H1 (cell line): Measurements from ENCODE around the gene NASP. TPM values are rescaled to one million over a fixed set of nuclear protein-coding genes. Genes with fewer than 3 reads are reported as not detected.

Experiments used
- CTCF ChIA-PET: fragments of 300-600 bp; sonication (Branson Sonifier 250); formaldehyde crosslinking; loops from one replicate; lab custom pipeline; 2021; ENCODE audit not compliant: partially characterized antibody; lab: Charles Lee
- POLR2A ChIA-PET: fragments of 300-600 bp; sonication (Branson Sonifier 250); formaldehyde crosslinking; loops from one replicate; lab custom pipeline; 2021; ENCODE audit warnings: inconsistent platforms; ENCODE audit not compliant: partially characterized antibody; lab: Charles Lee
- DNase-seq, 2 experiments: peaks; one replicate each; pipeline versions ENCODE4 v3.0.0 to v3.0.0-alpha.2; 2010 to 2022; ENCODE audit warnings: low spot score in 2 of 2, low read depth in 1 of 2, mixed read lengths in 1 of 2
- FAIRE-seq: peaks from 2 replicates; lab custom pipeline; 2011; peaks lifted over from hg19 to GRCh38; lab: Jason Lieb, UNC
- H2AFZ ChIP-seq: 2 replicates; pipeline ENCODE4 v1.8.1; 2012; ENCODE audit warnings: low read length, inconsistent platforms
- H2AK5ac ChIP-seq: 2 replicates; pipeline ENCODE4 v1.6.1; 2013; ENCODE audit warnings: low read depth, low read length
- H2BK120ac ChIP-seq: replicated peaks from 2 replicates; pipeline ENCODE3; 2013; ENCODE audit warnings: low read depth, low read length, inconsistent platforms
- H2BK12ac ChIP-seq: 2 replicates; pipeline ENCODE4 v1.6.1; 2013; ENCODE audit warnings: low read depth, low read length
- H2BK15ac ChIP-seq: 2 replicates; pipeline ENCODE4 v1.6.1; 2013; ENCODE audit warnings: low read length
- H2BK20ac ChIP-seq: 2 replicates; pipeline ENCODE4 v1.6.1; 2013; ENCODE audit warnings: low read length
- H2BK5ac ChIP-seq: 2 replicates; pipeline ENCODE4 v1.6.1; 2013; ENCODE audit warnings: low read depth, low read length
- H3K14ac ChIP-seq: 2 replicates; pipeline ENCODE4 v1.6.1; 2013; ENCODE audit warnings: inconsistent platforms; ENCODE audit not compliant: insufficient read length
- H3K18ac ChIP-seq: 2 replicates; pipeline ENCODE4 v1.6.1; 2013; ENCODE audit warnings: low read length; ENCODE audit errors: extremely low read depth
- H3K23ac ChIP-seq: 2 replicates; pipeline ENCODE4 v1.6.1; 2013; ENCODE audit warnings: inconsistent platforms; ENCODE audit not compliant: insufficient read length
- H3K23me2 ChIP-seq: 2 replicates; pipeline ENCODE4 v1.6.1; 2013; ENCODE audit warnings: low read depth, low read length
- H3K27ac ChIP-seq: 2 replicates; pipeline ENCODE4 v1.6.1; 2011; ENCODE audit warnings: low read depth, low read length, inconsistent platforms
- H3K27me3 ChIP-seq, 4 experiments: replicated peaks in 1 of 4; 1 replicate in 1 of 4; 2 replicates in 3 of 4; pipeline versions ENCODE4 v1.6.1 to v1.8.1; 2011 to 2013; ENCODE audit warnings: low read length in 3 of 4, mild to moderate bottlenecking in 3 of 4, inconsistent platforms in 2 of 4, mixed read lengths in 2 of 4, moderate library complexity in 1 of 4; ENCODE audit not compliant: control insufficient read depth in 3 of 4, insufficient read depth in 3 of 4; ENCODE audit errors: extremely low read depth in 1 of 4
- H3K36me3 ChIP-seq, 4 experiments: 2 replicates each; pipeline versions ENCODE4 v1.6.1 to v1.8.1; 2011 to 2013; ENCODE audit warnings: mild to moderate bottlenecking in 4 of 4, low read length in 3 of 4, moderate library complexity in 2 of 4, control low read depth in 1 of 4, inconsistent platforms in 1 of 4; ENCODE audit not compliant: insufficient read depth in 4 of 4, control insufficient read depth in 2 of 4
- H3K4ac ChIP-seq: replicated peaks from 2 replicates; pipeline ENCODE3; 2013; ENCODE audit warnings: low read length, low read depth, mixed read lengths, inconsistent platforms; ENCODE audit not compliant: insufficient read length
- H3K4me1 ChIP-seq, 4 experiments: replicated peaks in 1 of 4; 1 replicate in 1 of 4; 2 replicates in 3 of 4; pipeline versions ENCODE4 v1.6.1 to v1.8.1; 2011 to 2013; ENCODE audit warnings: low read length in 3 of 4, inconsistent platforms in 2 of 4, mixed read lengths in 1 of 4; ENCODE audit not compliant: insufficient read depth in 4 of 4, control insufficient read depth in 3 of 4
- H3K4me2 ChIP-seq, 2 experiments: 2 replicates each; pipeline versions ENCODE4 v1.6.1 to v1.8.1; 2011 to 2013; ENCODE audit warnings: low read depth in 2 of 2, low read length in 2 of 2, control low read depth in 1 of 2, inconsistent platforms in 1 of 2, mild to moderate bottlenecking in 1 of 2; ENCODE audit not compliant: insufficient read depth in 1 of 2
- H3K4me3 ChIP-seq, 4 experiments: fragments of 200-600, 300-600 bp in 1 of 4; sonication (generic), shearing (Covaris generic), sonication (Bioruptor Twin) in 1 of 4; 2 replicates each; pipeline versions ENCODE4 v1.5.1 to v1.8.1; 2011 to 2016; ENCODE audit warnings: low read length in 4 of 4, low read depth in 3 of 4, control low read depth in 2 of 4, inconsistent platforms in 2 of 4, mild to moderate bottlenecking in 2 of 4, mixed read lengths in 1 of 4, moderate library complexity in 1 of 4; ENCODE audit not compliant: insufficient read depth in 2 of 4; ENCODE audit errors: extremely low read depth in 1 of 4
- H3K56ac ChIP-seq: replicated peaks from 2 replicates; pipeline ENCODE3; 2013; ENCODE audit warnings: low read depth, mild to moderate bottlenecking, mixed read lengths, low read length, inconsistent platforms; ENCODE audit not compliant: insufficient read length
- H3K79me1 ChIP-seq: 2 replicates; pipeline ENCODE4 v1.6.1; 2013; ENCODE audit warnings: low read depth, low read length, control low read depth
- H3K79me2 ChIP-seq, 2 experiments: 2 replicates each; pipeline versions ENCODE4 v1.6.1 to v1.8.1; 2012 to 2013; ENCODE audit warnings: low read length in 2 of 2, mild to moderate bottlenecking in 2 of 2, inconsistent platforms in 1 of 2; ENCODE audit not compliant: insufficient read depth in 2 of 2, control insufficient read depth in 1 of 2
- H3K9ac ChIP-seq, 4 experiments: replicated peaks in 1 of 4; 1 replicate in 1 of 4; 2 replicates in 3 of 4; pipeline versions ENCODE4 v1.6.1 to v1.8.1; 2011 to 2013; ENCODE audit warnings: low read depth in 3 of 4, low read length in 3 of 4, control low read depth in 2 of 4, mild to moderate bottlenecking in 2 of 4, moderate library complexity in 2 of 4, inconsistent platforms in 1 of 4; ENCODE audit errors: extremely low read depth in 1 of 4
- H3K9me3 ChIP-seq, 2 experiments: 2 replicates each; pipeline versions ENCODE4 v1.6.1 to v1.8.1; 2012 to 2013; ENCODE audit warnings: mild to moderate bottlenecking in 2 of 2, moderate library complexity in 2 of 2, control low read depth in 1 of 2, inconsistent platforms in 1 of 2, low read depth in 1 of 2, low read length in 1 of 2, mixed read lengths in 1 of 2; ENCODE audit not compliant: insufficient read depth in 2 of 2
- H4K20me1 ChIP-seq, 2 experiments: replicated peaks in 1 of 2; 2 replicates each; pipeline versions ENCODE3 to v1.8.1; 2011 to 2013; ENCODE audit warnings: inconsistent platforms in 2 of 2, low read length in 2 of 2, mild to moderate bottlenecking in 1 of 2; ENCODE audit not compliant: insufficient read depth in 2 of 2, control insufficient read depth in 1 of 2
- H4K5ac ChIP-seq: 2 replicates; pipeline ENCODE4 v1.6.1; 2013; ENCODE audit warnings: low read length, low read depth, mixed read lengths, inconsistent platforms; ENCODE audit not compliant: insufficient read length
- H4K8ac ChIP-seq: 2 replicates; pipeline ENCODE4 v1.8.0; 2013; ENCODE audit warnings: mild to moderate bottlenecking, moderate library complexity, low read length, inconsistent platforms; ENCODE audit not compliant: insufficient read depth; ENCODE audit errors: extremely low read depth
- H4K91ac ChIP-seq: replicated peaks from 2 replicates; pipeline ENCODE3; 2013; ENCODE audit warnings: low read length, mixed read lengths, inconsistent platforms; ENCODE audit not compliant: insufficient read length
- BCL11A ChIP-seq, 2 experiments: IDR thresholded peaks; one replicate each; pipeline ENCODE4 v1.6.1; 2011; ENCODE audit warnings: low read depth in 2 of 2, low read length in 2 of 2, mild to moderate bottlenecking in 2 of 2
- CBX5 ChIP-seq: fragments of 300-800, 300-1000 bp; sonication (generic); IDR thresholded peaks from 2 replicates; pipeline ENCODE4 v1.7.1; 2016; ENCODE audit warnings: antibody characterized with exemption, low read length, low read depth
- CBX8 ChIP-seq: fragments of 300-800, 300-1000 bp; sonication (generic); IDR thresholded peaks from 2 replicates; pipeline ENCODE4 v1.7.1; 2016; ENCODE audit warnings: low read depth, low read length, borderline replicate concordance
- CEBPB ChIP-seq: IDR thresholded peaks from 2 replicates; pipeline ENCODE4 v1.6.1; 2012; ENCODE audit warnings: low read depth, low read length
- CTBP2 ChIP-seq: IDR thresholded peaks from 2 replicates; pipeline ENCODE4 v1.7.0; 2011; ENCODE audit warnings: borderline replicate concordance, mild to moderate bottlenecking, moderate library complexity, mixed read lengths, low read length; ENCODE audit not compliant: insufficient read depth, insufficient read length
- KDM1A ChIP-seq: fragments of 200-600, 300-600 bp; sonication (generic); IDR thresholded peaks from 2 replicates; pipeline ENCODE4 v1.7.1; 2016; ENCODE audit warnings: mild to moderate bottlenecking, low read length, borderline replicate concordance
- KDM4A ChIP-seq: IDR thresholded peaks from one replicate; pipeline ENCODE4 v1.7.1; 2012; ENCODE audit warnings: low read depth, mild to moderate bottlenecking, moderate library complexity, low read length, inconsistent platforms; ENCODE audit not compliant: severe bottlenecking
- SP1 ChIP-seq: IDR thresholded peaks from 2 replicates; pipeline ENCODE4 v1.6.1; 2011; ENCODE audit warnings: low read depth, low read length
- SP2 ChIP-seq: IDR thresholded peaks from 2 replicates; pipeline ENCODE4 v1.6.1; 2012; ENCODE audit warnings: mild to moderate bottlenecking, low read length, inconsistent platforms
- TAF7 ChIP-seq: optimal IDR thresholded peaks from 2 replicates; pipeline ENCODE3; 2011; ENCODE audit warnings: low read depth, mild to moderate bottlenecking, inconsistent platforms, low read length, moderate library complexity, borderline replicate concordance
- WGBS, 2 experiments: shearing (Covaris generic) in 1 of 2; methylation state at CpG; one replicate each; pipeline versions ENCODE4 v1.1.6 to v1.1.7; 2013 to 2015; ENCODE audit warnings: low lambda C conversion rate in 2 of 2, mixed read lengths in 2 of 2, inconsistent platforms in 1 of 2, low coverage in 1 of 2, missing lambda C conversion rate in 1 of 2; ENCODE audit not compliant: insufficient replicate concordance in 2 of 2, insufficient coverage in 1 of 2, insufficient read length in 1 of 2; ENCODE audit errors: extremely low coverage in 1 of 2, missing lambda C conversion rate in 1 of 2; 5-methylcytosine and 5-hydroxymethylcytosine counted together
- polyA plus RNA-seq, 7 experiments: library from polyadenylated mRNA; depleted of rRNA in 3 of 7; stranded (reverse) in 5 of 7; unstranded in 2 of 7; fragments of >200 nt in 5 of 7; fragments of 200-250 nt in 2 of 7; gene quantifications; 1 replicate in 5 of 7; 2 replicates in 1 of 7; 4 replicates in 1 of 7; pipeline versions ENCODE4 v1.2.1 to v1.2.3, GENCODE V29; 2011 to 2013; ENCODE audit warnings: missing spikeins in 2 of 7, mixed read lengths in 2 of 7
- total RNA-seq: library from RNA; stranded (reverse); fragmentation: NEBNext Ultra II Directional; extraction: Animal tissue kit (Norgen Biotek cat#: 25700); gene quantifications from 2 replicates; pipeline ENCODE4 v1.2.1, GENCODE V29; 2021
- TF ChIP-seq, protein P1 (sequence below): IDR thresholded peaks from 2 replicates; pipeline ENCODE4 v1.6.1; 2012; ENCODE audit warnings: inconsistent platforms
- TF ChIP-seq, protein P2 (sequence below): IDR thresholded peaks from 2 replicates; pipeline ENCODE4 v1.6.1; 2012; ENCODE audit warnings: low read length, inconsistent platforms

The NASP gene
- total and polyA plus RNA-seq, 2 of the 8 experiments (the other 6 are each of a cell fraction or from before 2014, with no cell fraction given) = 263 to 647 TPM

DNA sequence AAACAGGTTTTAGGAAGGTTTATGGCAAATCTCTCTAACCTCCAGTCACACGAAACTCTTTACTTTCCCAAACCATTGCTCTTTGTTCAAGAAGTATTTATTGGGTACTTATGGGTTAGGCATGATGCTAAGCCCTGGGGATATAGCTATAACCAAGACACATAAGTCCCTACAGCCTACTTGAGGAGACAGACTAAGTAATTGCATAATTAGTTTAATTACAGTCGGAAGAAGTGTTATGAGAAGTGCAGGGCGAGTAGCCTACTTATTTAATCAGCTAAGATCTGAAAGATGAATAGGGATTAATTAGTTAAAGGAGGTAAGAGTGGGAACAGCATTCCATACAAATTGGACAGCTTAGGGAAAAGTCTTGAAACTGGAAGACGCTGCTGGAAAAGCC, 13.2 kb upstream of the NASP start:
- H3K4me1 ChIP-seq = peaks cover 0 to 12% (median 5%) of the 10 kb centered on the region in 4 experiments; a peak in 6 of 7 replicates
- no peak overlapping the region for H3K18ac ChIP-seq
- WGBS, 2 experiments = 91% methylated on average over 4 of the region's 4 CpGs; no CpG with 5 or more reads in 1 of the 2 experiments
- H3K27me3 ChIP-seq = no peaks in the 10 kb centered on the region
- no peak overlapping the region for H4K8ac ChIP-seq
- ChIA-PET CTCF (interaction anchor here (0.7 to 10.7 kb wide), 25 partner anchors 10 to 553 kb away, joined by 3 to 133 read pairs (median 7); partner anchors contain the start of genes AKR1A1, CCDC163, MMACHC and NASP), POLR2A (interaction anchor here (1.3 to 16.6 kb wide), 8 partner anchors 9 to 70 kb away, joined by 3 to 222 read pairs (median 81); partner anchors contain the start of genes AKR1A1, CCDC163, MMACHC and NASP)
- no peak overlapping the region for H3K56ac ChIP-seq
- H2BK15ac ChIP-seq = no peak overlapping the region
- no peak overlapping the region for H2AK5ac ChIP-seq
- FAIRE-seq = no peak
- 0 out of 2 replicates have a peak, but pooled peaks cover 3% of the 10 kb centered on the region for H3K79me1 ChIP-seq
- H3K4me2 ChIP-seq = no peak overlapping the region
- no peak overlapping the region for H3K14ac ChIP-seq
- H2AFZ ChIP-seq = no peak overlapping the region
- H3K4ac ChIP-seq = no peak overlapping the region
- DNase-seq = no peak
- H4K5ac ChIP-seq = no peak overlapping the region
- H2BK20ac ChIP-seq = no peak overlapping the region
- H3K36me3 ChIP-seq = peaks cover 27 to 48% (median 41%) of the 10 kb centered on the region in 4 experiments
- no peaks in the 10 kb centered on the region for H3K9me3 ChIP-seq
- no peak overlapping the region for H4K91ac ChIP-seq
- no peak overlapping the region for H3K4me3 ChIP-seq
- no peak overlapping the region for H3K27ac ChIP-seq
- H3K9ac ChIP-seq = no peak overlapping the region
- H3K79me2 ChIP-seq = no peaks in the 10 kb centered on the region
- H3K23ac ChIP-seq = no peak overlapping the region
- no peak overlapping the region for H2BK5ac ChIP-seq
- no peaks in the 10 kb centered on the region for H3K23me2 ChIP-seq
- H2BK120ac ChIP-seq = no peak overlapping the region
- H4K20me1 ChIP-seq = peaks cover 6 to 11% of the 10 kb centered on the region in 2 experiments
- no peak overlapping the region for H2BK12ac ChIP-seq
- no peak for TF ChIP-seq CTBP2
- TF ChIP-seq, protein P1, sequence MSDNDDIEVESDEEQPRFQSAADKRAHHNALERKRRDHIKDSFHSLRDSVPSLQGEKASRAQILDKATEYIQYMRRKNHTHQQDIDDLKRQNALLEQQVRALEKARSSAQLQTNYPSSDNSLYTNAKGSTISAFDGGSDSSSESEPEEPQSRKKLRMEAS = no peak
- TF ChIP-seq, protein P2, sequence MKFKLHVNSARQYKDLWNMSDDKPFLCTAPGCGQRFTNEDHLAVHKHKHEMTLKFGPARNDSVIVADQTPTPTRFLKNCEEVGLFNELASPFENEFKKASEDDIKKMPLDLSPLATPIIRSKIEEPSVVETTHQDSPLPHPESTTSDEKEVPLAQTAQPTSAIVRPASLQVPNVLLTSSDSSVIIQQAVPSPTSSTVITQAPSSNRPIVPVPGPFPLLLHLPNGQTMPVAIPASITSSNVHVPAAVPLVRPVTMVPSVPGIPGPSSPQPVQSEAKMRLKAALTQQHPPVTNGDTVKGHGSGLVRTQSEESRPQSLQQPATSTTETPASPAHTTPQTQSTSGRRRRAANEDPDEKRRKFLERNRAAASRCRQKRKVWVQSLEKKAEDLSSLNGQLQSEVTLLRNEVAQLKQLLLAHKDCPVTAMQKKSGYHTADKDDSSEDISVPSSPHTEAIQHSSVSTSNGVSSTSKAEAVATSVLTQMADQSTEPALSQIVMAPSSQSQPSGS = no peak
- TF ChIP-seq CBX8 = no peak
- TF ChIP-seq CEBPB = no peak
- TF ChIP-seq KDM1A = no peak
- no peak for TF ChIP-seq CBX5
- TF ChIP-seq BCL11A (IDR thresholded peaks at IDR 0.05; ENCODE audit: low read depth in 2 of 2, low read length in 2 of 2) = no peak
- TF ChIP-seq SP2 = no peak
- TF ChIP-seq TAF7 = no peak
- TF ChIP-seq SP1 = no peak
- no peak for TF ChIP-seq KDM4A
